A549 (cell line): ENCODE data around the gene ALDH1A3. TPM values are rescaled to one million over a fixed set of nuclear protein-coding genes. Genes with fewer than 3 reads are reported as not detected.
A peak's percentile ranks its signal among the peaks of the same experiment; 100 is the strongest.

Experiments
- ATAC-seq, 2 experiments: fragments of 200-7000 bp in 1 of 2; fragments of >200 bp in 1 of 2; cut with Nextera tagmentation in 1 of 2; cut with Tn5 transposase in 1 of 2; 3 replicates each; pipeline versions ENCODE4 v1.8.0 to v1.9.1; 2018 to 2020; ENCODE audit warnings: mild to moderate bottlenecking in 1 of 2, moderate library complexity in 1 of 2
- CTCF ChIA-PET: fragments of 300-600 bp; sonication (Branson Sonifier 250); formaldehyde crosslinking; extraction: SDS; loops from one replicate; lab custom pipeline; 2021; ENCODE audit warnings: antibody characterized with exemption, inconsistent platforms; lab: Yijun Ruan, JAX
- POLR2A ChIA-PET: fragments of 350-600 bp; formaldehyde crosslinking; extraction: SDS; loops from one replicate; lab custom pipeline; 2021; ENCODE audit warnings: antibody characterized with exemption, inconsistent platforms; lab: Yijun Ruan, JAX
- DNase-seq, 2 experiments: peaks; one replicate each; pipeline versions ENCODE4 v3.0.0 to v3.0.0-alpha.2; 2011 to 2016; ENCODE audit warnings: low read depth in 1 of 2, low spot score in 1 of 2
- FAIRE-seq: peaks from 2 replicates; lab custom pipeline; 2011; peaks lifted over from hg19 to GRCh38; lab: Jason Lieb, UNC
- H3K27ac ChIP-seq, 2 experiments: fragments of >200 bp; sonication (Bioruptor Twin); formaldehyde crosslinking; 3 replicates each; pipeline ENCODE4 v1.5.1; 2016 to 2017
- H3K4me1 ChIP-seq: fragments of >200 bp; sonication (Bioruptor Twin); formaldehyde crosslinking; 3 replicates; pipeline ENCODE4 v1.6.1; 2016
- H3K4me2 ChIP-seq: fragments of >200 bp; sonication (Bioruptor Twin); formaldehyde crosslinking; 3 replicates; pipeline ENCODE4 v1.6.1; 2016
- H3K4me3 ChIP-seq: fragments of >200 bp; sonication (Bioruptor Twin); formaldehyde crosslinking; 3 replicates; pipeline ENCODE4 v1.5.1; 2016
- H3K9me3 ChIP-seq: fragments of >200 bp; sonication (Bioruptor Twin); formaldehyde crosslinking; 3 replicates; pipeline ENCODE4 v1.6.1; 2016
- CBX8 ChIP-seq: fragments of 200-600 bp; sonication (generic); IDR thresholded peaks from 2 replicates; pipeline ENCODE4 v1.6.1; 2016
- CEBPB ChIP-seq, 2 experiments: fragments of >200 bp in 1 of 2; sonication (Bioruptor Twin) in 1 of 2; formaldehyde crosslinking in 1 of 2; IDR thresholded peaks; 2 replicates each; pipeline ENCODE4 v1.6.1; 2012 to 2016
- CHD2 ChIP-seq: fragments of 150-350 bp; IDR thresholded peaks from 2 replicates; pipeline ENCODE4 v1.6.1; 2014; ENCODE audit warnings: low read length; ENCODE audit not compliant: partially characterized antibody
- CTCF ChIP-seq: fragments of >200 bp; sonication (Bioruptor Twin); formaldehyde crosslinking; IDR thresholded peaks from 3 replicates; pipeline ENCODE4 v1.5.1; 2016
- EHF ChIP-seq: fragments of 250-450 bp; sonication (Bioruptor Pico); IDR thresholded peaks from 2 replicates; pipeline ENCODE4 v1.5.0; 2020; ENCODE audit warnings: mild to moderate bottlenecking
- EHMT2 ChIP-seq: fragments of 200-600 bp; sonication (generic); IDR thresholded peaks from 2 replicates; pipeline ENCODE4 v1.6.1; 2016; ENCODE audit warnings: antibody characterized with exemption, low read depth, mild to moderate bottlenecking, moderate library complexity
- ESRRA ChIP-seq: fragments of 150-350 bp; IDR thresholded peaks from 2 replicates; pipeline ENCODE4 v1.6.1; 2014; ENCODE audit warnings: mild to moderate bottlenecking, low read length, borderline replicate concordance
- FOSB ChIP-seq: fragments of 250-450 bp; sonication (Bioruptor Pico); IDR thresholded peaks from 2 replicates; pipeline ENCODE4 v1.5.0; 2020; ENCODE audit warnings: mild to moderate bottlenecking, moderate library complexity
- HDAC2 ChIP-seq: fragments of 200-600 bp; sonication (generic); IDR thresholded peaks from 2 replicates; pipeline ENCODE4 v1.6.1; 2016
- HOXA7 ChIP-seq: fragments of 250-450 bp; sonication (Bioruptor Pico); IDR thresholded peaks from 2 replicates; pipeline ENCODE4 v1.5.0; 2020; ENCODE audit warnings: mild to moderate bottlenecking, moderate library complexity
- HOXB13 ChIP-seq: fragments of 250-450 bp; sonication (Bioruptor Pico); IDR thresholded peaks from 2 replicates; pipeline ENCODE4 v1.5.0; 2020; ENCODE audit warnings: low read depth, mild to moderate bottlenecking, moderate library complexity
- MAFK ChIP-seq: fragments of 450-650 bp; IDR thresholded peaks from 2 replicates; pipeline ENCODE4 v1.6.1; 2014; ENCODE audit not compliant: partially characterized antibody
- MAZ ChIP-seq: fragments of 150-350 bp; IDR thresholded peaks from 2 replicates; pipeline ENCODE4 v1.6.1; 2014; ENCODE audit warnings: antibody characterized with exemption, low read depth, low read length, borderline replicate concordance
- RAD21 ChIP-seq, 2 experiments: fragments of >200 bp in 1 of 2; sonication (Bioruptor Twin) in 1 of 2; formaldehyde crosslinking in 1 of 2; IDR thresholded peaks in 1 of 2; conservative IDR thresholded peaks in 1 of 2; 2 replicates in 1 of 2; 3 replicates in 1 of 2; pipeline ENCODE4 v1.6.1; 2012 to 2018; ENCODE audit warnings: inconsistent platforms in 1 of 2
- RCOR1 ChIP-seq: fragments of 150-350 bp; IDR thresholded peaks from 2 replicates; pipeline ENCODE4 v1.6.1; 2014; ENCODE audit warnings: antibody characterized with exemption, low read length, low read depth
- SMC3 ChIP-seq: fragments of >200 bp; sonication (Bioruptor Twin); formaldehyde crosslinking; IDR thresholded peaks from 3 replicates; pipeline ENCODE4 v1.6.1; 2018; ENCODE audit warnings: inconsistent platforms
- TP53 ChIP-seq: fragments of 250-450 bp; sonication (Bioruptor Pico); IDR thresholded peaks from 2 replicates; pipeline ENCODE4 v1.5.0; 2021; ENCODE audit warnings: mild to moderate bottlenecking, moderate library complexity
- USF2 ChIP-seq: fragments of 450-650 bp; IDR thresholded peaks from 2 replicates; pipeline ENCODE4 v1.6.1; 2014; ENCODE audit warnings: antibody characterized with exemption
- ZC3H11A ChIP-seq: fragments of 450-650 bp; IDR thresholded peaks from 2 replicates; pipeline ENCODE4 v1.6.1; 2014; ENCODE audit warnings: antibody characterized with exemption, mild to moderate bottlenecking
- ZFP36 ChIP-seq: fragments of 450-650 bp; IDR thresholded peaks from 2 replicates; pipeline ENCODE4 v1.6.1; 2014; ENCODE audit warnings: borderline replicate concordance; ENCODE audit not compliant: partially characterized antibody
- WGBS: methylation state at CpG from one replicate; pipeline ENCODE4 v1.1.6; 2017; ENCODE audit errors: missing lambda C conversion rate; 5-methylcytosine and 5-hydroxymethylcytosine counted together
- polyA plus RNA-seq, 4 experiments: library from polyadenylated mRNA; depleted of rRNA in 3 of 4; stranded (reverse); fragments of >200 nt; fragmentation: RNase III in 1 of 4; extraction: RNeasy Plus Mini Kit Qiagen cat#74134 plus additional on column Dnase treatment in 1 of 4; gene quantifications; 2 replicates in 3 of 4; 3 replicates in 1 of 4; pipeline ENCODE4 v1.2.3, GENCODE V29; 2011 to 2017
- TF ChIP-seq, protein P1 (sequence below): fragments of >200 bp; sonication (Bioruptor Twin); formaldehyde crosslinking; IDR thresholded peaks from 3 replicates; pipeline ENCODE4 v1.6.1; 2016
- TF ChIP-seq, protein P2 (sequence below): fragments of 200-600 bp; sonication (generic); IDR thresholded peaks from 2 replicates; pipeline ENCODE4 v1.6.1; 2016; ENCODE audit warnings: antibody characterized with exemption, mild to moderate bottlenecking, moderate library complexity

Gene ALDH1A3
- polyA plus RNA-seq, 2 of the 4 experiments (the other 2 are of a cell fraction), result 11.5 to 11.9 TPM

- Histone ChIP-seq H3K9me3 (peaks cover 10% of the 10 kb centered on the region), H3K27ac (no peak overlapping the region), H3K4me1 (no peaks in the 10 kb centered on the region), H3K4me3 (no peak overlapping the region), H3K4me2 (no peak overlapping the region)
- peak; percentile 72 to 87 for ATAC-seq
- CTCF ChIA-PET, result interaction anchor here (0.5 to 6.3 kb wide), 90 partner anchors 9 to 423 kb away, joined by 3 to 117 read pairs (median 5); no protein-coding TSS in a partner anchor
- POLR2A ChIA-PET, result interaction anchor here (1.5 kb wide), 1 partner anchor 152 kb away, joined by 7 read pairs; no protein-coding TSS in a partner anchor
- DNase-seq, result peak; percentile 88 to 91
- FAIRE-seq, result peak; percentile 99
- WGBS, result 16% methylated on average over 2 of the region's 2 CpGs
- TF ChIP-seq CEBPB (IDR thresholded peaks at IDR 0.05), result peak; percentile 55 to 87; a peak in 3 of 4 replicates
- TF ChIP-seq EHF (CRISPR knock-in tag), result no peak
- TF ChIP-seq RAD21 (conservative IDR thresholded peaks at IDR 0.05 in 1 of 2, IDR thresholded peaks at IDR 0.05 in 1 of 2), result peak; percentile 80 to 89
- peak; percentile 95 for TF ChIP-seq SMC3
- TF ChIP-seq USF2, result no peak
- TF ChIP-seq FOSB (CRISPR knock-in tag), result no peak
- TF ChIP-seq MAFK, result peak; percentile 18
- peak; percentile 91 for TF ChIP-seq CTCF
Measured at GRCh38 chr15:100873029-100873677, 6.5 kb upstream of the ALDH1A3 start.

DNA sequence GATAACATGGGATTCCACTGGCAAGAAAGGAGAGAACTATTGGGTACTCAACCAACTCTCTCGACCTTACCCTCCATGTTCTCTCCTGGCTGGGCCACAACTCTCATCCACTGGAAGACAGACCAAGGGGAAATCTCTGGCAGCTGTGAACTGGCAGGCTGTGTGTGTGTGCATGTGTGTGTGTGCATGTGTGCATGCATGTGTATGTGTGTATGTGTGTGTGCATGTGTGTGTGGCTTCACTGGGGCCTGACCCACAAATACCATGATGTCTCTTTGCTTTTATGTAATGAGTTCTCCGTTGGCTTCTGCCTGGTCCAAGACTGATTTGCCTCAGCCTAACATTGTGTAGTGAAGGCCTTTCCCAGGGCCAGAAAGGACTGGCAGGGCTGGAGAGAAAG lies 4.1 kb upstream of the ALDH1A3 start:
- no peak for DNase-seq

DNA sequence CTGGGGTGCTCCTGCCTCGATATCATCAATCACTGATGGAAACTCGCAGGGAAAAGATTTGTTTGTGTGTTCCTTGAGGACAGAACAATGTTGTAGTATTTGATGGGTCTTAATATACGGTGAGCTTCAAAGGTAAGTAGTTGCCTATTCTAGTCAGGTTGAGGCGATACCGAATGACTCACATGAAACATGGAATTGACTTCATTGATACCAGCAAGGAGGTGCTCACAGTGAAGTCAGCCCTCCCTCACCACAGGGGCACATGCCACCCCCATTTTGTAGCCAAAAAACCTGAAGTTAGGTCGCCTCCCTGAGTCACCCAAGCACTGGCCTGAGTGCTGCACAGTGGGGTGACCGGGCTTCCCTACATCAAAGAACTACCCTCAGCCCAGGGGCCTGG lies 3.7 kb upstream of the ALDH1A3 start:
- ChIA-PET CTCF (interaction anchor here (0.8 to 6.7 kb wide), 14 partner anchors 10 to 251 kb away, joined by 3 to 74 read pairs (median 5); partner anchors contain the start of gene LRRK1), POLR2A (no interaction called here)
- FAIRE-seq, result no peak
- H3K4me1 ChIP-seq, result peaks cover 5% of the 10 kb centered on the region
- no peak overlapping the region for H3K4me3 ChIP-seq
- no peak for ATAC-seq
- 72% methylated on average over 7 of the region's 7 CpGs for WGBS
- H3K27ac ChIP-seq, result no peak overlapping the region
- no peak overlapping the region for H3K4me2 ChIP-seq
- no peak for DNase-seq
- H3K9me3 ChIP-seq, result no peaks in the 10 kb centered on the region
- TF ChIP-seq HOXA7 (no peak), CBX8 (no peak), CEBPB (IDR thresholded peaks at IDR 0.05) (no peak), ESRRA (no peak), CTCF (no peak), HOXB13 (CRISPR knock-in tag) (no peak), HDAC2 (no peak), MAZ (no peak), ZFP36 (no peak), EHMT2 (no peak), TP53 (CRISPR knock-in tag) (no peak), USF2 (no peak), RCOR1 (no peak)
- TF ChIP-seq, protein P1, sequence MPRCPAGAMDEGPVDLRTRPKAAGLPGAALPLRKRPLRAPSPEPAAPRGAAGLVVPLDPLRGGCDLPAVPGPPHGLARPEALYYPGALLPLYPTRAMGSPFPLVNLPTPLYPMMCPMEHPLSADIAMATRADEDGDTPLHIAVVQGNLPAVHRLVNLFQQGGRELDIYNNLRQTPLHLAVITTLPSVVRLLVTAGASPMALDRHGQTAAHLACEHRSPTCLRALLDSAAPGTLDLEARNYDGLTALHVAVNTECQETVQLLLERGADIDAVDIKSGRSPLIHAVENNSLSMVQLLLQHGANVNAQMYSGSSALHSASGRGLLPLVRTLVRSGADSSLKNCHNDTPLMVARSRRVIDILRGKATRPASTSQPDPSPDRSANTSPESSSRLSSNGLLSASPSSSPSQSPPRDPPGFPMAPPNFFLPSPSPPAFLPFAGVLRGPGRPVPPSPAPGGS, result no peak
- TF ChIP-seq, protein P2, sequence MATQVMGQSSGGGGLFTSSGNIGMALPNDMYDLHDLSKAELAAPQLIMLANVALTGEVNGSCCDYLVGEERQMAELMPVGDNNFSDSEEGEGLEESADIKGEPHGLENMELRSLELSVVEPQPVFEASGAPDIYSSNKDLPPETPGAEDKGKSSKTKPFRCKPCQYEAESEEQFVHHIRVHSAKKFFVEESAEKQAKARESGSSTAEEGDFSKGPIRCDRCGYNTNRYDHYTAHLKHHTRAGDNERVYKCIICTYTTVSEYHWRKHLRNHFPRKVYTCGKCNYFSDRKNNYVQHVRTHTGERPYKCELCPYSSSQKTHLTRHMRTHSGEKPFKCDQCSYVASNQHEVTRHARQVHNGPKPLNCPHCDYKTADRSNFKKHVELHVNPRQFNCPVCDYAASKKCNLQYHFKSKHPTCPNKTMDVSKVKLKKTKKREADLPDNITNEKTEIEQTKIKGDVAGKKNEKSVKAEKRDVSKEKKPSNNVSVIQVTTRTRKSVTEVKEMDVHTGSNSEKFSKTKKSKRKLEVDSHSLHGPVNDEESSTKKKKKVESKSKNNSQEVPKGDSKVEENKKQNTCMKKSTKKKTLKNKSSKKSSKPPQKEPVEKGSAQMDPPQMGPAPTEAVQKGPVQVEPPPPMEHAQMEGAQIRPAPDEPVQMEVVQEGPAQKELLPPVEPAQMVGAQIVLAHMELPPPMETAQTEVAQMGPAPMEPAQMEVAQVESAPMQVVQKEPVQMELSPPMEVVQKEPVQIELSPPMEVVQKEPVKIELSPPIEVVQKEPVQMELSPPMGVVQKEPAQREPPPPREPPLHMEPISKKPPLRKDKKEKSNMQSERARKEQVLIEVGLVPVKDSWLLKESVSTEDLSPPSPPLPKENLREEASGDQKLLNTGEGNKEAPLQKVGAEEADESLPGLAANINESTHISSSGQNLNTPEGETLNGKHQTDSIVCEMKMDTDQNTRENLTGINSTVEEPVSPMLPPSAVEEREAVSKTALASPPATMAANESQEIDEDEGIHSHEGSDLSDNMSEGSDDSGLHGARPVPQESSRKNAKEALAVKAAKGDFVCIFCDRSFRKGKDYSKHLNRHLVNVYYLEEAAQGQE, result no peak

More for the DNA sequence above, 4.1 kb upstream of the ALDH1A3 start:
- TF ChIP-seq ZC3H11A (no peak), CHD2 (no peak)
- H3K4me3 ChIP-seq, result no peak overlapping the region
- CTCF ChIA-PET, result interaction anchor here (0.8 to 6.7 kb wide), 16 partner anchors 10 to 250 kb away, joined by 3 to 74 read pairs (median 5); partner anchors contain the start of gene LRRK1
- H3K27ac ChIP-seq, result no peak overlapping the region
- no peaks in the 10 kb centered on the region for H3K9me3 ChIP-seq
- WGBS, result 55% methylated on average over 2 of the region's 2 CpGs
- no peak for FAIRE-seq
- ATAC-seq, result no peak
- POLR2A ChIA-PET, result interaction anchor here (1.1 kb wide), 1 partner anchor 10 kb away, joined by 4 read pairs; no protein-coding TSS in a partner anchor
- peaks cover 5% of the 10 kb centered on the region for H3K4me1 ChIP-seq
- H3K4me2 ChIP-seq, result no peak overlapping the region
